SKM-1 (cell line): ENCODE results near the gene MARS1.
"Not testable (repeated sequence)": the region's sequence is repeated elsewhere in the genome, so short reads cannot be mapped to it uniquely, and the experiment has no call there.

Experiments
- DNase-seq: peaks from one replicate; lab custom pipeline; 2025; ENCODE audit not compliant: unreplicated experiment; lab: John Stamatoyannopoulos, UW

MARS1 gene

GRCh38 chr12:57547288-57548012, 59.6 kb downstream of the MARS1 start:
- DNase-seq: no peak

- no peak for DNase-seq
Measured at GRCh38 chr12:57548013-57548315, 60.1 kb downstream of the MARS1 start.

- no peak for DNase-seq
Measured at GRCh38 chr12:57548488-57548887, 60.6 kb downstream of the MARS1 start.

- DNase-seq: no peak
Measured at GRCh38 chr12:57549203-57549908, 61.5 kb downstream of the MARS1 start.

- DNase-seq: no peak
Measured at GRCh38 chr12:57549909-57550640, 62.2 kb downstream of the MARS1 start, which contains the start of gene KIF5A. Gene KIF5A (plus strand): TSS chr12:57550044. CDS start chr12:57550272, 228 bp downstream.

GRCh38 chr12:57550641-57551549, 63.0 kb downstream of the MARS1 start:
- no peak for DNase-seq

GRCh38 chr12:57551637-57552305, 63.9 kb downstream of the MARS1 start:
- no peak for DNase-seq

- no peak for DNase-seq
Measured at GRCh38 chr12:57552306-57552651, 64.4 kb downstream of the MARS1 start.

GRCh38 chr12:57552835-57553313, 65.0 kb downstream of the MARS1 start:
- DNase-seq: no peak

GRCh38 chr12:57553343-57554202, 65.7 kb downstream of the MARS1 start:
- DNase-seq: no peak

GRCh38 chr12:57554453-57554852, 66.6 kb downstream of the MARS1 start:
- no peak for DNase-seq

GRCh38 chr12:57554897-57555296, 67.0 kb downstream of the MARS1 start:
- DNase-seq: no peak

- DNase-seq: no peak
Measured at GRCh38 chr12:57558864-57559263, 71.0 kb downstream of the MARS1 start.

GRCh38 chr12:57560516-57560915, 72.6 kb downstream of the MARS1 start:
- no peak for DNase-seq

- DNase-seq: not testable (repeated sequence)
Measured at GRCh38 chr12:57561117-57561516, 73.2 kb downstream of the MARS1 start.

GRCh38 chr12:57563358-57563757, 75.5 kb downstream of the MARS1 start:
- no peak for DNase-seq

GRCh38 chr12:57564178-57564740, 76.4 kb downstream of the MARS1 start:
- no peak for DNase-seq
